Measurements from ENCODE around the gene NOD1.

NOD1 gene

DNA sequence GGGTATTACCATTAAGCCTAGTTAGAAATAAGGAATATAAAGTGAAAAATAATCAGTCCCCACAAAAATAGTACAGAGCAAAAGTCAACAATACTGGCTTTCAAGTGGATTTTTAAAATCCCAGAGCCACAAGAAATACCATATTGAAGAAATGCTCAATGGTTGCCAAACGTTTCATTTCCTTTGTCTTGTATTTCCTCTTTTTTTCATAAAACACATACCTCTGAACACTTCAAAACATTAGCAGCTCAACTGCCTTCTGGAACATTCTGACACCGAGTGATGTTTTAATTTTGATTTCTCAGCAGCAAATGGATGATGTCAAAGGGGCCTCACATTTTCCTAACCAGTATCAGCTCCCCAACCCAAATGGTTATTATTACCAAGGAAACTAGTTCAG, 10.5 kb downstream of the NOD1 start:
- Mint-ChIP-seq H3K27ac (peak overlapping the region; percentile 8), H3K4me1 (ENCODE audit: low read depth) (peaks cover 61% of the 10 kb centered on the region), H3K27me3 (no peaks in the 10 kb centered on the region), H3K9me3 (ENCODE audit: low read depth) (no peaks in the 10 kb centered on the region), H3K4me3 (no peak overlapping the region), H3K36me3 (peaks cover 3% of the 10 kb centered on the region)

DNA sequence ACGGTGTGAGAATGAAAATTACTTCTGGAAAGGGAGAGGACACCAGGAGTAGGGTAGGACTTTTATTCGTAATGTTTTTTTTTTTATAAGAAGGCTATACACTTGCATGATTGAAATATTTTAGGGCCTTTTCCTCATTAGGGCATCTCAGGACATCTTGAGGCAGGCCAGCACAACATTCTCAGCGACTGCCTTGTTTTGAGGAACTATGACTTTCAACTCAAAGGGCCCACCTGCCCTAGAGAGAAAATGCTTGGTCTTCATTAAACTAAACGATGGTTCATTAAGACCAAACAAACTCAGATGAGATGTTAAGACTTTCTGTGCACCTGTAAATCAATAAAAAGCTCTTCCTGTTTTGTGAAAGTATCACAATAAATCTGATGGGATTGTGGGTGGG, 11.3 kb downstream of the NOD1 start:
- peaks cover 54% of the 10 kb centered on the region for H3K4me1 Mint-ChIP-seq (ENCODE audit: low read depth)
- no peaks in the 10 kb centered on the region for H3K9me3 Mint-ChIP-seq (ENCODE audit: low read depth)
- H3K36me3 Mint-ChIP-seq: peaks cover 3% of the 10 kb centered on the region
- no peak overlapping the region for H3K4me3 Mint-ChIP-seq
- H3K27me3 Mint-ChIP-seq: no peaks in the 10 kb centered on the region
- H3K27ac Mint-ChIP-seq: no peak overlapping the region

DNA sequence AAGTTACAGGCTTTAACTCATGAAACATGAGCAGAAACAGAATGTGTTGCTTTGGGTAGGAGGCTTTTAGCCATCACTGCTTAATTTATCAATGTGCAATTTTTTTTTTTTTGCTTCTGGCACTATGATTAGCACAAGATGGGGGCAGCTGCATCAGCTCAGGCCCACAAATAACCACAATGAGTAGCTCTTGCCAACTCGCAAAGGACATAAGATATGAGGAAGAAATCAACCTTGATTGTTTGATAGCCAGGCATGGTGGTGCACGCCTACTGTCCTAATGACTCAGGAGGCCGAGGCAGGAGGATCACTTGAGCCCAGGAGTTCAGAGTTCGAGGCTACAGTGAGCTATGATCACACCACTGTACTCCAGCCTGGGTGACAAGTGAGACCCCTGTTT, 12.3 kb downstream of the NOD1 start:
- H3K4me3 Mint-ChIP-seq: no peak overlapping the region
- H3K36me3 Mint-ChIP-seq: peaks cover 2% of the 10 kb centered on the region
- H3K27me3 Mint-ChIP-seq: no peaks in the 10 kb centered on the region
- peaks cover 45% of the 10 kb centered on the region for H3K4me1 Mint-ChIP-seq (ENCODE audit: low read depth)
- no peaks in the 10 kb centered on the region for H3K9me3 Mint-ChIP-seq (ENCODE audit: low read depth)
- no peak overlapping the region for H3K27ac Mint-ChIP-seq

DNA sequence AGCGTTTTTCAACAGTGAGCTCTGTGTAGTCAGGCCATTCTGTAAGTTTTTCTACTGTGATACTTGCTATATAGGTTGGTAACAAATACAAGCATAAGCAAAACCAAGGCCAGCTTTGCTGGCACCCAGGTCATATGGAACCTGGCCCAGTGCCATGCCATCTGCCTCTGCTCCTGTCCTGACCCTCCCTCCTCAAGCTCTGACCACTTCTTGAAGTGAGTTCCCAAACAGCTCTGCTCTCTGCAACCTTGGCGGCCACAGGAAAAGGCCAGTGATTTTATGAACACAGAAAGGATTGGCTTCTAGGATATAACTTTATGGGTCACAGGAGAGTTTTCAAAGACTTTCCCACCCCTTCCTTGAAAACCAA, 12.8 kb downstream of the NOD1 start:
- Mint-ChIP-seq H3K4me1 (ENCODE audit: low read depth) (peaks cover 40% of the 10 kb centered on the region), H3K36me3 (peaks cover 2% of the 10 kb centered on the region), H3K9me3 (ENCODE audit: low read depth) (no peaks in the 10 kb centered on the region), H3K27ac (no peak overlapping the region), H3K27me3 (no peaks in the 10 kb centered on the region), H3K4me3 (no peak overlapping the region)

- peaks cover 34% of the 10 kb centered on the region for H3K4me1 Mint-ChIP-seq (ENCODE audit: low read depth)
- no peak overlapping the region for H3K27ac Mint-ChIP-seq
- no peaks in the 10 kb centered on the region for H3K27me3 Mint-ChIP-seq
- H3K4me3 Mint-ChIP-seq: no peak overlapping the region
- H3K9me3 Mint-ChIP-seq (ENCODE audit: low read depth): no peaks in the 10 kb centered on the region
- peaks cover 2% of the 10 kb centered on the region for H3K36me3 Mint-ChIP-seq
Observed at GRCh38 chr7:30465046-30465810, 13.4 kb downstream of the NOD1 start.

DNA sequence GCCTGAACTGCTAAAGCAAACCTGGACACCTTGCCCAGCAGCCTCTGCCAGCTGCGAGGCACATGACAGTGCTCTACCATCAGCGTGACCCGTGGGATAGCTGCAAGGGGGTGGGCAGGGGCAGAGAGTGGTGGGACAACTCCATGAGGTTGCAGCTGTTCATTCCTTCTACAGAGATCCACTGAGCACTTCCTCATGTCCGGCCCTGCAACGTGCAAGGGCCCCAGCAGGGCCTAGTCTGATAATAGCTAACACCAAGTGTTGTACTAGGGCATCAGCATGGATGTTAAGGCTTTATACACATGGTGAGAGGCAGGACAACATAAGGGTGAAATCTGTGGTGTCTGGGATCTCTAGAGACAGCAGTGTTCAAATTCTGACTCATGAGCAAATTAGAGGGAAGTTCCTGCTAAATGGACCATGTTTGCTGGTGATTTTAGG, 14.3 kb downstream of the NOD1 start:
- Mint-ChIP-seq H3K4me3 (no peak overlapping the region), H3K27ac (no peak overlapping the region), H3K9me3 (ENCODE audit: low read depth) (no peaks in the 10 kb centered on the region), H3K27me3 (no peaks in the 10 kb centered on the region), H3K4me1 (ENCODE audit: low read depth) (peaks cover 27% of the 10 kb centered on the region), H3K36me3 (peaks cover 3% of the 10 kb centered on the region)

GRCh38 chr7:30463405-30464145, 15.0 kb downstream of the NOD1 start:
- Mint-ChIP-seq H3K9me3 (ENCODE audit: low read depth) (no peaks in the 10 kb centered on the region), H3K36me3 (peaks cover 3% of the 10 kb centered on the region), H3K27me3 (no peaks in the 10 kb centered on the region), H3K4me3 (no peak overlapping the region), H3K27ac (no peak overlapping the region), H3K4me1 (ENCODE audit: low read depth) (peaks cover 20% of the 10 kb centered on the region)

DNA sequence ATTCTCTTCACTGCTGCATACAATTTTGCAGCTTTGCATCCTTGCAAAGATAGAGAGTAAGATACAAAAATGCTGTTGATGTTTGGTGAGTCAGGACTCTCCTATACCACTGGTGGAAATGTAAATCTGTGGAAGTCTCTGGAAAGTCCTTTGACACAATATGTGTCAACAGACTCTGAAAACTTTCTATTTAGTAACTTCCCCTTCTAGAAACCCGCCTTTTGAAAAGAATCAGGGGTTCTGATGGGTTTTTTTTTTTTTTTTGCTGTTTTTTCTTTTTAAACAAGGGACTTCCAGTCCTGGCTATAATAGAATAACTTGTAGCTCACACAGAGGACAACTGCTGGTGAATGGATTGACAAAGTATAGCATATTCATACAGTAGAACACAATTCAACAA, 16.4 kb downstream of the NOD1 start:
- Mint-ChIP-seq H3K36me3 (peaks cover 3% of the 10 kb centered on the region), H3K4me1 (ENCODE audit: low read depth) (peaks cover 9% of the 10 kb centered on the region), H3K27ac (no peak overlapping the region), H3K9me3 (ENCODE audit: low read depth) (no peaks in the 10 kb centered on the region), H3K27me3 (no peaks in the 10 kb centered on the region), H3K4me3 (no peak overlapping the region)

- Mint-ChIP-seq H3K4me1 (ENCODE audit: low read depth) (no peaks in the 10 kb centered on the region), H3K36me3 (peaks cover 3% of the 10 kb centered on the region), H3K27me3 (no peaks in the 10 kb centered on the region), H3K9me3 (ENCODE audit: low read depth) (no peaks in the 10 kb centered on the region), H3K4me3 (no peak overlapping the region), H3K27ac (no peak overlapping the region)
Observed at GRCh38 chr7:30460246-30460633, 18.3 kb downstream of the NOD1 start.

DNA sequence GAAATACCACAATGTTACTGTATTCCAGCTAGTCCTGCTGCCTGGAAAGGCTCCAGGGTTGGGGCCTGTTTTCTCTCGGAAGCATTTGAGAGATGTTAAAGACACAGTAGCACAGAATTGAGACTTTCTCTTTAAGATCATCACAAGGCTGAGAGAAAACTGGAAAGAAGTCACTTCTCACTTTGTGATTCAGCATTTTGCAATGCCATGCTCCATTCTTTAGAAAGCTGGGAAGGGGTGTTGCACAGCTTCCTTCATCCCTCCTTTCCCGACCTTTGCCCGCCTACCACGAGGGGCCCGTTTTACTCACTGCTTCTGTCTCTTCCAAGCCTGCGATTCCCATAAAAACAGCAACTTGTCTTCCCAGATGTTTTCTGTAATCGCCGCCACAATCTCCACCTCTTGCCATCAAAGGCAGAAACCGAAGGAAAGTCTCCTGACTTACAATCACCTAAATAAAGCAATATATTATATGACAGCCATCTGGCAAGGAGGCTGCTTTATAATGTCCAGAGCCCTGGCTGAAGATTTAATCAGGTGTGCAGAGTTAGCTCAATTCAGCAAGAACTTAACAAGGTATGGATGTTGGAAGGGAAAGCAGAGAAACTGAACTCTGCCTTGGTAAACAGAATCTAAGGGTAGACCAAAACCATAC, 18.9 kb downstream of the NOD1 start:
- Mint-ChIP-seq H3K4me3 (no peak overlapping the region), H3K27ac (peak overlapping the region; percentile 1), H3K9me3 (ENCODE audit: low read depth) (no peaks in the 10 kb centered on the region), H3K27me3 (no peaks in the 10 kb centered on the region), H3K36me3 (peaks cover 3% of the 10 kb centered on the region), H3K4me1 (ENCODE audit: low read depth) (no peaks in the 10 kb centered on the region)

- no peak overlapping the region for H3K4me3 Mint-ChIP-seq
- no peak overlapping the region for H3K27ac Mint-ChIP-seq
- no peaks in the 10 kb centered on the region for H3K27me3 Mint-ChIP-seq
- peaks cover 3% of the 10 kb centered on the region for H3K36me3 Mint-ChIP-seq
- H3K9me3 Mint-ChIP-seq (ENCODE audit: low read depth): no peaks in the 10 kb centered on the region
- H3K4me1 Mint-ChIP-seq (ENCODE audit: low read depth): no peaks in the 10 kb centered on the region
Observed at GRCh38 chr7:30458311-30458710, 20.3 kb downstream of the NOD1 start.

- Mint-ChIP-seq H3K4me1 (ENCODE audit: low read depth) (no peaks in the 10 kb centered on the region), H3K36me3 (no peaks in the 10 kb centered on the region)
Observed at GRCh38 chr7:30453921-30454320, 24.7 kb downstream of the NOD1 start.

DNA sequence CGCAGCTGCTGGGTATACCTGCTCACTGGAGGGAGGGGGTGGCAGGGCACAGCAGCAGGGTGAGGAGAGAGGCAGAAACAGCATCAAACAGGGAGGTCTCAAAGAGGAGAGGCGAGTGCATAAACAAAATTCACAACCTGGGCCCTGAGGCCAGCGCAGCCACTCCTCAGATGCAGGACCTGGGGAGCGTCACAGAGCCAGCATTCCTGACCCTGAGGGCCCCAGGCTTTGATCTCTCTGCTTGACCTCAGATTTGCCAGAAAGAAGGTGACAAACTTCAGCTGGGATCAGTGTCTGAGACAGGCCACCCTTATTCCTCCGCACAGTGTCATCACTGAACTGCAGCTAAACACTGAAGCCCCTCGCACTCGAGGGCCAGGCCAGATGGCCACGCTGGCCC, 25.6 kb downstream of the NOD1 start:
- Mint-ChIP-seq H3K36me3 (no peaks in the 10 kb centered on the region), H3K4me3 (no peak overlapping the region), H3K9me3 (ENCODE audit: low read depth) (no peaks in the 10 kb centered on the region), H3K27ac (no peak overlapping the region), H3K4me1 (ENCODE audit: low read depth) (no peaks in the 10 kb centered on the region), H3K27me3 (no peaks in the 10 kb centered on the region)

More at GRCh38 chr7:30453921-30454320, 24.7 kb downstream of the NOD1 start:
- no peak overlapping the region for H3K27ac Mint-ChIP-seq
- no peaks in the 10 kb centered on the region for H3K9me3 Mint-ChIP-seq (ENCODE audit: low read depth)
- H3K4me3 Mint-ChIP-seq: no peak overlapping the region
- H3K27me3 Mint-ChIP-seq: no peaks in the 10 kb centered on the region

- Mint-ChIP-seq H3K9me3 (ENCODE audit: low read depth) (no peaks in the 10 kb centered on the region), H3K4me3 (no peak overlapping the region), H3K36me3 (no peaks in the 10 kb centered on the region), H3K27ac (no peak overlapping the region), H3K27me3 (no peaks in the 10 kb centered on the region), H3K4me1 (ENCODE audit: low read depth) (no peaks in the 10 kb centered on the region)
Observed at GRCh38 chr7:30452280-30452930, 26.2 kb downstream of the NOD1 start.

Measured in activated naive CD8-positive, alpha-beta T cell (primary cell).